HFF-Myc (cell line): ENCODE results near the gene VSIG8.

ENCODE experiments used
- DNase-seq: peaks from one replicate; pipeline ENCODE4 v3.0.0-alpha.2; 2011; ENCODE audit warnings: low read depth; ENCODE audit errors: extremely low read depth
- H3K4me3 ChIP-seq: replicated peaks from 2 replicates; pipeline ENCODE4 v1.5.1; 2011; ENCODE audit warnings: low read depth, mild to moderate bottlenecking, control low read depth, low read length
- TF ChIP-seq, protein P1 (sequence below): IDR thresholded peaks from 2 replicates; pipeline ENCODE4 v1.5.1; 2012; ENCODE audit warnings: mild to moderate bottlenecking, low read depth, low read length, control low read depth; ENCODE audit errors: missing control alignments

The VSIG8 gene

GRCh38 chr1:159823406-159823805 lies 39.1 kb downstream of the VSIG8 start:
- DNase-seq = no peak
- TF ChIP-seq, protein P1, sequence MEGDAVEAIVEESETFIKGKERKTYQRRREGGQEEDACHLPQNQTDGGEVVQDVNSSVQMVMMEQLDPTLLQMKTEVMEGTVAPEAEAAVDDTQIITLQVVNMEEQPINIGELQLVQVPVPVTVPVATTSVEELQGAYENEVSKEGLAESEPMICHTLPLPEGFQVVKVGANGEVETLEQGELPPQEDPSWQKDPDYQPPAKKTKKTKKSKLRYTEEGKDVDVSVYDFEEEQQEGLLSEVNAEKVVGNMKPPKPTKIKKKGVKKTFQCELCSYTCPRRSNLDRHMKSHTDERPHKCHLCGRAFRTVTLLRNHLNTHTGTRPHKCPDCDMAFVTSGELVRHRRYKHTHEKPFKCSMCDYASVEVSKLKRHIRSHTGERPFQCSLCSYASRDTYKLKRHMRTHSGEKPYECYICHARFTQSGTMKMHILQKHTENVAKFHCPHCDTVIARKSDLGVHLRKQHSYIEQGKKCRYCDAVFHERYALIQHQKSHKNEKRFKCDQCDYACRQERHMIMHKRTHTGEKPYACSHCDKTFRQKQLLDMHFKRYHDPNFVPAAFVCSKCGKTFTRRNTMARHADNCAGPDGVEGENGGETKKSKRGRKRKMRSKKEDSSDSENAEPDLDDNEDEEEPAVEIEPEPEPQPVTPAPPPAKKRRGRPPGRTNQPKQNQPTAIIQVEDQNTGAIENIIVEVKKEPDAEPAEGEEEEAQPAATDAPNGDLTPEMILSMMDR = no peak
- H3K4me3 ChIP-seq = no peak overlapping the region

DNA sequence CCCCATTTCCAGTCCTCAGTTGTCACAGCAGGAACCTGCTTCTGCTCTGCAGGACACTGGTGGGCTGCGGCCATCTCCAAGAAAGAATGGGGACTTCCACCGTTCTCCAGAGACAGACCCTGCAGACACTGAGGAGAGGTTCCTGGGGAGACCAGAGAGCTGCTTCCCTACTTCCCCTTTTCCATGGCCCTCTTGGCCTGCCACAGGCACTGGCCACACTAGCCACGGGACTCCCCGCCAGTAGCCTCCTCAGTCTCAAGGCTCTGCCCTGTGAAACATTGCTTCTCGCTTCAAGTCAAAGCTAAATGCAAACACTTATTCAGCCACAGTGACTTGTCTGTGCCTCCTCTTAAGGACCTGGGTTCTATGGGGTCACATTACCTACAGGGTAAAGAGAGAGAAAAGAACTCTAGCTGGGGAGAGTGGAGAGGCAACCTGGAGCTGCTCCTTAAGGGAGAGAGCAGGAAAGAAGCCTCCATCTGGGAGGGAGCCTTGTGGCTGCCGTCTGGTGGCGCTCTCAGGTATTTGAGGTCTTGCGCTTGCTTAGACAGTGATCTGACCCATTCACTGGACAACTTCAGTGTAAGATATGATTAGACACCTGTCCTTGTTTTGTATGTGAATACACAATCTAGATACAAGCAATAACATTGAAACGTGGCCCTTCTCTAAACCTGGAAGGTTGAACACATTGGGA lies 41.1 kb downstream of the VSIG8 start:
- DNase-seq = no peak
- H3K4me3 ChIP-seq = no peak overlapping the region
- TF ChIP-seq, protein P1 = no peak

- DNase-seq = no peak
- TF ChIP-seq, protein P1 = no peak
These were observed 45.0 kb downstream of the VSIG8 start for GRCh38 chr1:159817276-159818041.

GRCh38 chr1:159815926-159816325 lies 46.5 kb downstream of the VSIG8 start:
- TF ChIP-seq, protein P1 = no peak
- no peak for DNase-seq
- H3K4me3 ChIP-seq = no peak overlapping the region

More at GRCh38 chr1:159817276-159818041, 45.0 kb downstream of the VSIG8 start:
- H3K4me3 ChIP-seq = no peak overlapping the region

- TF ChIP-seq, protein P1 = no peak
- no peak for DNase-seq
These were observed 57.5 kb downstream of the VSIG8 start for GRCh38 chr1:159804924-159805323.

More at GRCh38 chr1:159804924-159805323, 57.5 kb downstream of the VSIG8 start:
- no peak overlapping the region for H3K4me3 ChIP-seq
